ENCODE results near the gene CENPT. TPM values are rescaled to one million over a fixed set of nuclear protein-coding genes. Genes with fewer than 3 reads are reported as not detected.

CENPT gene
- total and polyA plus RNA-seq, 2 of the 13 experiments (the other 11 are each of a cell fraction or from before 2014, with no cell fraction given): 40.9 to 43.3 TPM

GRCh38 chr16:67847064-67847861 lies at the start of gene CENPT (continued):
- no peak for TF ChIP-seq ZNF432 (CRISPR knock-in tag; IDR thresholded peaks at IDR 0.05; ENCODE audit: borderline replicate concordance)
- TF ChIP-seq ARNT (IDR thresholded peaks at IDR 0.05): no peak
- peak; percentile 28; the same call in 1 of the 2 replicates for TF ChIP-seq ZNF646 (CRISPR knock-in tag; IDR thresholded peaks at IDR 0.05)
- peak; percentile 10; the same call in 1 of the 2 replicates for TF ChIP-seq SIN3A (IDR thresholded peaks at IDR 0.05; ENCODE audit: borderline replicate concordance, low read depth, low read length)
- TF ChIP-seq ZBTB1 (CRISPR knock-in tag; IDR thresholded peaks at IDR 0.05; ENCODE audit: borderline replicate concordance): 0 out of 2 replicates have a peak, but pooled peaks have one; percentile 17
- TF ChIP-seq ZNF484 (CRISPR knock-in tag; IDR thresholded peaks at IDR 0.05; ENCODE audit: borderline replicate concordance, low read depth): no peak
- peak; percentile 80 for TF ChIP-seq ZFX (CRISPR knock-in tag; IDR thresholded peaks at IDR 0.05; ENCODE audit: low read depth)
- no peak for TF ChIP-seq ZC3H4 (CRISPR knock-in tag; IDR thresholded peaks at IDR 0.05; ENCODE audit: borderline replicate concordance)
- no peak; the same call in 1 of the 2 replicates for TF ChIP-seq ZNF3 (CRISPR knock-in tag; IDR thresholded peaks at IDR 0.05)
- TF ChIP-seq RXRA (CRISPR knock-in tag; IDR thresholded peaks at IDR 0.05): 0 out of 2 replicates have a peak, but pooled peaks have one; percentile 49
- TF ChIP-seq, protein P1, sequence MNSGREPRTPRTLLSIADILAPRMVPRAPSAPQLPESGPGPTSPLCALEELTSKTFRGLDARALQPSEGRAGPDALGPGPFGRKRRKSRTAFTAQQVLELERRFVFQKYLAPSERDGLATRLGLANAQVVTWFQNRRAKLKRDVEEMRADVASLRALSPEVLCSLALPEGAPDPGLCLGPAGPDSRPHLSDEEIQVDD (CRISPR knock-in tag; IDR thresholded peaks at IDR 0.05; ENCODE audit: borderline replicate concordance): 0 out of 2 replicates have a peak, but pooled peaks have one; percentile 9
- TF ChIP-seq YEATS4 (CRISPR knock-in tag; IDR thresholded peaks at IDR 0.05; ENCODE audit: borderline replicate concordance): peak; percentile 12; the same call in 1 of the 2 replicates
- peak; percentile 82 for TF ChIP-seq NRL (CRISPR knock-in tag; IDR thresholded peaks at IDR 0.05; ENCODE audit: borderline replicate concordance)
- TF ChIP-seq, protein P2, sequence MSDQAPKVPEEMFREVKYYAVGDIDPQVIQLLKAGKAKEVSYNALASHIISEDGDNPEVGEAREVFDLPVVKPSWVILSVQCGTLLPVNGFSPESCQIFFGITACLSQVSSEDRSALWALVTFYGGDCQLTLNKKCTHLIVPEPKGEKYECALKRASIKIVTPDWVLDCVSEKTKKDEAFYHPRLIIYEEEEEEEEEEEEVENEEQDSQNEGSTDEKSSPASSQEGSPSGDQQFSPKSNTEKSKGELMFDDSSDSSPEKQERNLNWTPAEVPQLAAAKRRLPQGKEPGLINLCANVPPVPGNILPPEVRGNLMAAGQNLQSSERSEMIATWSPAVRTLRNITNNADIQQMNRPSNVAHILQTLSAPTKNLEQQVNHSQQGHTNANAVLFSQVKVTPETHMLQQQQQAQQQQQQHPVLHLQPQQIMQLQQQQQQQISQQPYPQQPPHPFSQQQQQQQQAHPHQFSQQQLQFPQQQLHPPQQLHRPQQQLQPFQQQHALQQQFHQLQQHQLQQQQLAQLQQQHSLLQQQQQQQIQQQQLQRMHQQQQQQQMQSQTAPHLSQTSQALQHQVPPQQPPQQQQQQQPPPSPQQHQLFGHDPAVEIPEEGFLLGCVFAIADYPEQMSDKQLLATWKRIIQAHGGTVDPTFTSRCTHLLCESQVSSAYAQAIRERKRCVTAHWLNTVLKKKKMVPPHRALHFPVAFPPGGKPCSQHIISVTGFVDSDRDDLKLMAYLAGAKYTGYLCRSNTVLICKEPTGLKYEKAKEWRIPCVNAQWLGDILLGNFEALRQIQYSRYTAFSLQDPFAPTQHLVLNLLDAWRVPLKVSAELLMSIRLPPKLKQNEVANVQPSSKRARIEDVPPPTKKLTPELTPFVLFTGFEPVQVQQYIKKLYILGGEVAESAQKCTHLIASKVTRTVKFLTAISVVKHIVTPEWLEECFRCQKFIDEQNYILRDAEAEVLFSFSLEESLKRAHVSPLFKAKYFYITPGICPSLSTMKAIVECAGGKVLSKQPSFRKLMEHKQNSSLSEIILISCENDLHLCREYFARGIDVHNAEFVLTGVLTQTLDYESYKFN (CRISPR knock-in tag; conservative IDR thresholded peaks at IDR 0.05): no peak
- no peak for TF ChIP-seq E2F5 (CRISPR knock-in tag; conservative IDR thresholded peaks at IDR 0.05)
